Suprapubic skin (tissue), 4 donors: Measurements from ENCODE around the gene RNF114. TPM values are rescaled to one million over a fixed set of nuclear protein-coding genes. Genes with fewer than 3 reads are reported as not detected.

Experiments
- DNase-seq, 2 donors: peaks; one replicate each; pipeline ENCODE4 v3.0.0-alpha.2; 2019; ENCODE audit warnings: low spot score in 2 of 2
- H3K27ac ChIP-seq: fragments of 200-600 bp; sonication (generic); one replicate; pipeline ENCODE4 v1.5.1; 2019
- H3K27me3 ChIP-seq: fragments of 200-600 bp; sonication (generic); one replicate; pipeline ENCODE4 v1.5.1; 2019
- H3K36me3 ChIP-seq: fragments of 200-600 bp; sonication (generic); one replicate; pipeline ENCODE4 v1.5.1; 2019
- H3K4me1 ChIP-seq: fragments of 200-600 bp; sonication (generic); one replicate; pipeline ENCODE4 v1.5.1; 2019
- H3K4me3 ChIP-seq: fragments of 200-600 bp; sonication (generic); one replicate; pipeline ENCODE4 v1.5.1; 2019; ENCODE audit warnings: mild to moderate bottlenecking
- H3K9me3 ChIP-seq: fragments of 200-600 bp; sonication (generic); one replicate; pipeline ENCODE4 v1.5.1; 2019
- CTCF ChIP-seq, 2 donors: fragments of 200-600 bp in 1 of 2; fragments of 450-650 bp in 1 of 2; sonication (generic) in 1 of 2; IDR thresholded peaks; one replicate each; pipeline ENCODE4 v1.5.1; 2016 to 2019; ENCODE audit warnings: antibody characterized with exemption in 2 of 2, mild to moderate bottlenecking in 1 of 2, moderate library complexity in 1 of 2
- EP300 ChIP-seq: sonication (generic); formaldehyde crosslinking; IDR thresholded peaks from one replicate; pipeline ENCODE4 v1.6.1; 2017; ENCODE audit warnings: antibody characterized with exemption
- POLR2A ChIP-seq, 2 donors: fragments of 450-650 bp; IDR thresholded peaks; one replicate each; pipeline ENCODE4 v1.6.1; 2017; ENCODE audit warnings: antibody characterized with exemption in 2 of 2, mild to moderate bottlenecking in 2 of 2, moderate library complexity in 2 of 2
- POLR2AphosphoS5 ChIP-seq, 3 donors: sonication (generic); formaldehyde crosslinking; IDR thresholded peaks; one replicate each; pipeline ENCODE4 v1.6.1; 2017; ENCODE audit warnings: antibody characterized with exemption in 3 of 3
- WGBS: methylation state at CpG from one replicate; pipeline ENCODE4 v1.1.5; 2018; 5-methylcytosine and 5-hydroxymethylcytosine counted together
- total RNA-seq, 4 donors: library from RNA; depleted of rRNA; stranded (reverse); fragments of >200 nt; gene quantifications; one replicate each; pipeline ENCODE4 v1.1.0, GENCODE V29; 2016

The RNF114 gene
- total RNA-seq, 4 donors from 2014 or later, result 134 to 150 (median 138) TPM

GRCh38 chr20:49937027-49937929 lies 1.1 kb downstream of the RNF114 start:
- peaks cover 11% of the 10 kb centered on the region for H3K36me3 ChIP-seq
- peaks cover 34% of the 10 kb centered on the region for H3K4me1 ChIP-seq
- no peaks in the 10 kb centered on the region for H3K9me3 ChIP-seq
- H3K27me3 ChIP-seq, result no peaks in the 10 kb centered on the region
- H3K4me3 ChIP-seq, result peak overlapping the region; percentile 74
- TF ChIP-seq POLR2AphosphoS5 (IDR thresholded peaks at IDR 0.05) (no peak), POLR2A (IDR thresholded peaks at IDR 0.05) (no peak), CTCF (IDR thresholded peaks at IDR 0.05) (no peak), EP300 (no peak)
- H3K27ac ChIP-seq, result peak overlapping the region; percentile 90
- no peak for DNase-seq
- 10% methylated on average over 11 of the region's 12 CpGs for WGBS

DNA sequence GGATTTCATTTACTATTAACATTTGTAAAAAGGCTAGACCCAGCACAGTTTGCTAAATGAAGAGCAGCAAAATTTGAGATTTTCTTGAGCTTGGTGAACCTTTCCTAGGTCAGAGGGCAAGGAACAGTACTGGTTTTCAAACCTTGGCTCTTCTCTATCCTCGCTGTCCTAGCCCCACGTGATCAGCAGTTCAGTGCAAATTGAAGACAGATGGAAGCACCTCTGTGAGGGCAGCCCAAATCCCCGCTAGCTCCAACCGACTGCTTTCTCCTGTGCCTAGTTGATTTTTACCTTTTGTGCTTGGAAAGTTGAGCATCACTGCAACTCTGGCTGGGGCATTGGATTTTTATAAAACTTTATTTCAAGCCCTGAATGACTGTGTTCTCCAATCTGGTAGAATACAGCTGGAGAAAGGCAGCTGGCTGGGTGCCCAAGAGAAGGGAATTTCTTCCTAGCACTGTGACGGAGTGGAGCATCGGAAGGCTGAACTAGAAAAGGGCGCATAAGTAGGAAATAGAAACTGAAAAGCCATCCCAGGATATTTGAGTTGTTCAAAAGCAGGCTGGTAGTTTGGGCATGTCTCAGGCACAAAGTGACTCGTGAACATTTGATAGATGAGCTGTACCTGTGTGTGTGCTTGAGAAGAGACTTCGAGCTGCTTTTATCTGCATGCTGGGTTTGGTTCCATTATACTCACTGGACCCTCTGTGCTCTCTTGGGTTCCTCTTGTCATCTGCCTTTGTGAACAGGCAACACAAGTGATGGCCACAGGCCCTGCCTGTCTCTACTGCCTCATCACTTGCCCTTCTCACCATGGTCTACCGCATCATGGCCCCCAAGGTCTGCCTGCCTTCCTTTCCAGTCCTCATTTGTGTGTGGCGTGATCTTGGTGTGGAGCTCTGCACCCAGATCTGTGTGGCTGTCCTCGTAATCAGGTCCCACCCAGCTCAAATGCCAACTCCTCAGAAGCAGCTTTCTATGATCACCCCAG lies 2.3 kb downstream of the RNF114 start:
- Histone ChIP-seq H3K27ac (no peak overlapping the region), H3K4me1 (peaks cover 34% of the 10 kb centered on the region), H3K4me3 (peak overlapping the region; percentile 74), H3K36me3 (peaks cover 20% of the 10 kb centered on the region), H3K9me3 (no peaks in the 10 kb centered on the region), H3K27me3 (no peaks in the 10 kb centered on the region)
- DNase-seq, result peak in 1 of 2 donors; percentile 78
- TF ChIP-seq POLR2A (IDR thresholded peaks at IDR 0.05), result no peak
- 43% methylated on average over 12 of the region's 12 CpGs for WGBS

DNA sequence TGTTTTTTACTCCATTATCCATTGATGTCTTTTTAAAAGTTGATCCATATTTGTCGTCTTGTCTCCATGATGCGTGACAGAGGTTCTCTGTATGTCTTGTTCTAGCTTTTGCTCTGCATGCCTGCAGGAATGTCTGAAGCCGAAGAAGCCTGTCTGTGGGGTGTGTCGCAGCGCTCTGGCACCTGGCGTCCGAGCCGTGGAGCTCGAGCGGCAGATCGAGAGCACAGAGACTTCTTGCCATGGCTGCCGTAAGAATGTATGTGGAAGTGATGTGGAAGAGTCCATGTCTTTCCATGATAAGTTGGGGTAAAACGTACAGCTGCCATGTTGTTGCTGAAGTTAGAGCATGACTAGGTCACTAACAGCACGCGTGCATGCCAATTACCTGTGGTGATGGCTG lies 5.3 kb downstream of the RNF114 start:
- no peak overlapping the region for H3K4me3 ChIP-seq
- no peak for TF ChIP-seq CTCF (IDR thresholded peaks at IDR 0.05)
- H3K4me1 ChIP-seq, result peaks cover 26% of the 10 kb centered on the region
- peaks cover 45% of the 10 kb centered on the region for H3K36me3 ChIP-seq
- no peak overlapping the region for H3K27ac ChIP-seq
- WGBS, result 93% methylated on average over 15 of the region's 15 CpGs
- H3K9me3 ChIP-seq, result no peaks in the 10 kb centered on the region
- no peak for DNase-seq
- H3K27me3 ChIP-seq, result no peaks in the 10 kb centered on the region

DNA sequence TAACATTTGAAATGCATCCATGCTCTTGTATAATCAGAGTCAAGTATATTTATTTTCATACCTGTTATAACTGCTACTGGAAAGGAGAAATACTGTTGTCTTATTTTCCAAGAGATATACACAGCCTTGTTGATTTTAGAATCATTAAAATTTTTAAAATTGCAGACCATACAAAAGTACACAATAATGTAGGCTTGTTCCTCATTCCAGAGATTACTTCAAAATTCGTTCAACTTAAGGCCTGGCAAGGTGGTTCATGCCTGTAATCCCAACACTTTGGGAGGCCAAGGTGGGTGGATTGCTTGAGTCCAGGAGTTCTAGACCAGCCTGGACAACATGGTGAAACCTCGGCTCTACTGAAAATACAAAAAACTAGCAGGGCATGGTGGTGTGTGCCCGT lies 6.1 kb downstream of the RNF114 start:
- Histone ChIP-seq H3K27ac (no peak overlapping the region), H3K4me1 (peaks cover 21% of the 10 kb centered on the region), H3K27me3 (no peaks in the 10 kb centered on the region), H3K9me3 (no peaks in the 10 kb centered on the region), H3K4me3 (no peak overlapping the region), H3K36me3 (peaks cover 54% of the 10 kb centered on the region)
- DNase-seq, result peak in 1 of 2 donors; percentile 13
- 77% methylated on average over 3 of the region's 3 CpGs for WGBS
- TF ChIP-seq POLR2A (IDR thresholded peaks at IDR 0.05) (no peak), EP300 (no peak), POLR2AphosphoS5 (IDR thresholded peaks at IDR 0.05) (no peak), CTCF (IDR thresholded peaks at IDR 0.05) (no peak)

DNA sequence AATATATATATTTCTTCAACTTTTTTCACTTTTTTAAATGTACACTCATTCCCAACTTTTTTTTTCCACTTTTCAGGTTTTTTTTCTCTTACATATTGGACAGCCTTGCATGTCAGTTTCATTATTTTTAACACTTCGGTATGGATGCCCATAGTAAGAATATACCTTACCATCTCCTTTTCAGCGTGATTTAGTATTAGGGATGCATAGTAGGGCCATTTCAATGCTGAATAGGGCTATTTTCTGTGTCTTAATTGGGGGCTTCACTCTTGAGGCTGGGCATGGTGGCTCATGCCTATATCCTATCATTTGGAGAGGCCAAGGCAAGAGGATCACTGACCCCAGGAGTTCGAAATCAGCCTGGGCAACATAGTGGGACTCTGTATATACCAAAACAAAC lies 6.7 kb downstream of the RNF114 start:
- peaks cover 57% of the 10 kb centered on the region for H3K36me3 ChIP-seq
- no peak overlapping the region for H3K27ac ChIP-seq
- TF ChIP-seq EP300 (no peak), POLR2A (IDR thresholded peaks at IDR 0.05) (no peak), CTCF (IDR thresholded peaks at IDR 0.05) (no peak), POLR2AphosphoS5 (IDR thresholded peaks at IDR 0.05) (no peak)
- H3K4me3 ChIP-seq, result no peak overlapping the region
- peaks cover 15% of the 10 kb centered on the region for H3K4me1 ChIP-seq
- H3K27me3 ChIP-seq, result no peaks in the 10 kb centered on the region
- no peak for DNase-seq
- 91% methylated on average over 3 of the region's 3 CpGs for WGBS
- no peaks in the 10 kb centered on the region for H3K9me3 ChIP-seq
